OCI-LY1 (cell line): Measurements from ENCODE around the gene PDE4D.

ENCODE experiments used
- H2AFZ ChIP-seq: fragments of 200-600 bp; sonication (generic), shearing (Covaris generic); 2 replicates; pipeline ENCODE4 v1.6.0; 2014; ENCODE audit warnings: antibody characterized with exemption, mild to moderate bottlenecking, low read length
- H3F3A ChIP-seq: fragments of 200-600 bp; sonication (generic), shearing (Covaris generic); 2 replicates; pipeline ENCODE4 v1.6.0; 2014; ENCODE audit warnings: mild to moderate bottlenecking, antibody characterized with exemption, low read length, moderate library complexity; ENCODE audit not compliant: insufficient read depth
- H3K27ac ChIP-seq: fragments of 200-600 bp; sonication (generic); 2 replicates; pipeline ENCODE4 v1.5.1; 2014; ENCODE audit warnings: low read length, mixed run types, mild to moderate bottlenecking, low read depth; ENCODE audit not compliant: poor library complexity, severe bottlenecking
- H3K27me3 ChIP-seq: fragments of 200-600 bp; sonication (generic); 2 replicates; pipeline ENCODE4 v1.6.0; 2014; ENCODE audit warnings: antibody characterized with exemption, mild to moderate bottlenecking, low read length, moderate library complexity; ENCODE audit not compliant: insufficient read depth
- H3K36me3 ChIP-seq: fragments of 200-600 bp; sonication (generic); 2 replicates; pipeline ENCODE4 v1.6.1; 2014; ENCODE audit warnings: mild to moderate bottlenecking, antibody characterized with exemption, low read length, moderate library complexity, mixed read lengths; ENCODE audit not compliant: insufficient read depth
- H3K4me1 ChIP-seq: fragments of 200-600 bp; sonication (generic); 2 replicates; pipeline ENCODE4 v1.5.1; 2014; ENCODE audit warnings: mild to moderate bottlenecking, low read length, moderate library complexity; ENCODE audit not compliant: insufficient read depth, severe bottlenecking
- H3K4me2 ChIP-seq: fragments of 200-600 bp; sonication (generic), shearing (Covaris generic); 2 replicates; pipeline ENCODE4 v1.6.1; 2014; ENCODE audit warnings: low read length
- H3K4me3 ChIP-seq: fragments of 200-600 bp; sonication (generic); 2 replicates; pipeline ENCODE4 v1.5.1; 2014; ENCODE audit warnings: low read length, low read depth, mild to moderate bottlenecking, mixed read lengths; ENCODE audit not compliant: poor library complexity, severe bottlenecking
- H3K79me2 ChIP-seq: fragments of 200-600 bp; shearing (Covaris generic); 2 replicates; pipeline ENCODE4 v1.6.1; 2016; ENCODE audit warnings: mixed run types, low read length, mixed read lengths; ENCODE audit not compliant: insufficient read depth
- H3K9ac ChIP-seq: fragments of 200-600 bp; sonication (generic), shearing (Covaris generic); 2 replicates; pipeline ENCODE4 v1.6.1; 2014; ENCODE audit warnings: mild to moderate bottlenecking, low read length, mixed read lengths
- H3K9me2 ChIP-seq: fragments of 200-600 bp; sonication (generic), shearing (Covaris generic); 2 replicates; pipeline ENCODE4 v1.6.1; 2014; ENCODE audit warnings: low read depth, mild to moderate bottlenecking, low read length, mixed read lengths
- H3K9me3 ChIP-seq: fragments of 200-600 bp; shearing (Covaris generic); 2 replicates; pipeline ENCODE4 v1.6.1; 2014; ENCODE audit warnings: low read length, mixed read lengths
- H4K20me1 ChIP-seq: fragments of 200-600 bp; sonication (generic), shearing (Covaris generic); 2 replicates; pipeline ENCODE4 v1.6.0; 2016; ENCODE audit warnings: mild to moderate bottlenecking, low read length; ENCODE audit not compliant: insufficient read depth
- EZH2 ChIP-seq: fragments of 200-600 bp; sonication (generic), shearing (Covaris generic); IDR thresholded peaks from 2 replicates; pipeline ENCODE4 v1.8.0; 2017; ENCODE audit warnings: borderline replicate concordance, mixed run types, mild to moderate bottlenecking, antibody characterized with exemption, low read length, moderate library complexity, mixed read lengths
- TF ChIP-seq, protein P1 (sequence below): fragments of 200-600 bp; sonication (generic), shearing (Covaris generic); IDR thresholded peaks from 2 replicates; pipeline ENCODE4 v1.5.1; 2017; ENCODE audit warnings: mild to moderate bottlenecking, antibody characterized with exemption, low read length, moderate library complexity, mixed read lengths

The PDE4D gene

DNA sequence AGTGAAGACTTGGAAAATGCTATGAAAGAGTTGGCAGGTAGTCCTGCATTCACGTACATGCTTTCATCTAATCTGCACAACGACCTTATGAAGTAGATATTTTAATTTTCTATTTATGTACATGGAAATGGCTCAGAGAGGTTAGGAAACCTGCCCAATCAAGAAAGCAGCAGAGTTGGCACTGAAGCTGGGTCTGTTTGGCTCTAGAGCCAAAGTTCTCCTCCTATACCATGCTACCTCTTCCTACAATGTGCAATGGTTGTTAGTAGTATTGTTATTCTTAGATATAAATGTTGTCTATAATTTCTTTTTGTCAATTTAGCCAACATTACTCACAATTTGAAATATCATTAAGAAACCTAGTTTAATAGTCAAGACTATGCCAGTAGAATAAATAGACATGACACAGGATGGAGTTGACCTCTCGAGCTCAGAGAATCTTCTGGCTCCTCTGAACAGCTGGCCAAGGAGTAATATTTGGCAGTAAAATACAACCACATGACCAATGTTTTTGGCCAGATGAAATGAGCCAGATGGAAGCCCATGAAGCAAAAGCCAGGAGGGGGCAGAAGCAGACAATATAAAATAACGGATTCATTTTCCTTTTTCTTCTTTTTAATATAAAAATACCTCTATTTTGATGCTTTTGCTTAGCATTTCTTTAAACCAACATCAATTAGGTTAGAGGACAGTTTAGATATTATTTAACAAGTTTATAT lies 542.3 kb downstream of the PDE4D start:
- Histone ChIP-seq H3K79me2 (no peaks in the 10 kb centered on the region), H3K9me2 (no peaks in the 10 kb centered on the region), H2AFZ (no peak overlapping the region), H3K9ac (no peak overlapping the region), H3K36me3 (no peaks in the 10 kb centered on the region), H3K27me3 (no peaks in the 10 kb centered on the region), H3K4me1 (no peaks in the 10 kb centered on the region), H4K20me1 (no peaks in the 10 kb centered on the region), H3F3A (no peaks in the 10 kb centered on the region), H3K9me3 (no peaks in the 10 kb centered on the region), H3K4me3 (no peak overlapping the region), H3K4me2 (no peak overlapping the region), H3K27ac (no peak overlapping the region)
- no peak for TF ChIP-seq EZH2
- TF ChIP-seq, protein P1, sequence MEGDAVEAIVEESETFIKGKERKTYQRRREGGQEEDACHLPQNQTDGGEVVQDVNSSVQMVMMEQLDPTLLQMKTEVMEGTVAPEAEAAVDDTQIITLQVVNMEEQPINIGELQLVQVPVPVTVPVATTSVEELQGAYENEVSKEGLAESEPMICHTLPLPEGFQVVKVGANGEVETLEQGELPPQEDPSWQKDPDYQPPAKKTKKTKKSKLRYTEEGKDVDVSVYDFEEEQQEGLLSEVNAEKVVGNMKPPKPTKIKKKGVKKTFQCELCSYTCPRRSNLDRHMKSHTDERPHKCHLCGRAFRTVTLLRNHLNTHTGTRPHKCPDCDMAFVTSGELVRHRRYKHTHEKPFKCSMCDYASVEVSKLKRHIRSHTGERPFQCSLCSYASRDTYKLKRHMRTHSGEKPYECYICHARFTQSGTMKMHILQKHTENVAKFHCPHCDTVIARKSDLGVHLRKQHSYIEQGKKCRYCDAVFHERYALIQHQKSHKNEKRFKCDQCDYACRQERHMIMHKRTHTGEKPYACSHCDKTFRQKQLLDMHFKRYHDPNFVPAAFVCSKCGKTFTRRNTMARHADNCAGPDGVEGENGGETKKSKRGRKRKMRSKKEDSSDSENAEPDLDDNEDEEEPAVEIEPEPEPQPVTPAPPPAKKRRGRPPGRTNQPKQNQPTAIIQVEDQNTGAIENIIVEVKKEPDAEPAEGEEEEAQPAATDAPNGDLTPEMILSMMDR: no peak

DNA sequence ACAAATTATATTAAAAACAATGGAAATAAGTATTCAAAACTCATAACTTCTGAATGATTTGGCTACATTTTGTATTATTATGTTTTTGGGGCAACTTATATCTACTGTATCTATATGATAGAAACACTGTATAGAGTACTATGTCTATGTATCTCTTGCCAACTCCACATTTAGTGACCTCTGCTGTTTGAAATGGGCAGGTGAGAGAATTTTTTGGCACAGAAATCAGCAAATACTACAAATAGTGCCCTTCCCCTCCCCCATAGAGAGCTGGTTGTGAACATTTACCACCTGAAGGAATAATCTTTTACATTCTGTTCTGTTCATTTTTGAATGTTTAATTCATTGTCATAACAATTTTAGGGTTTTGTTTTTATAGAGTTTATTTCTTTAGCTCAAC lies 545.3 kb downstream of the PDE4D start:
- Histone ChIP-seq H3K9me2 (no peaks in the 10 kb centered on the region), H3K27ac (no peak overlapping the region), H3K27me3 (no peaks in the 10 kb centered on the region), H3K9ac (no peak overlapping the region), H3K36me3 (no peaks in the 10 kb centered on the region), H2AFZ (no peak overlapping the region), H3K79me2 (no peaks in the 10 kb centered on the region), H3F3A (no peaks in the 10 kb centered on the region), H3K4me1 (no peaks in the 10 kb centered on the region), H3K9me3 (no peaks in the 10 kb centered on the region), H3K4me3 (no peak overlapping the region), H4K20me1 (no peaks in the 10 kb centered on the region), H3K4me2 (no peak overlapping the region)
- no peak for TF ChIP-seq EZH2
- TF ChIP-seq, protein P1: no peak

DNA sequence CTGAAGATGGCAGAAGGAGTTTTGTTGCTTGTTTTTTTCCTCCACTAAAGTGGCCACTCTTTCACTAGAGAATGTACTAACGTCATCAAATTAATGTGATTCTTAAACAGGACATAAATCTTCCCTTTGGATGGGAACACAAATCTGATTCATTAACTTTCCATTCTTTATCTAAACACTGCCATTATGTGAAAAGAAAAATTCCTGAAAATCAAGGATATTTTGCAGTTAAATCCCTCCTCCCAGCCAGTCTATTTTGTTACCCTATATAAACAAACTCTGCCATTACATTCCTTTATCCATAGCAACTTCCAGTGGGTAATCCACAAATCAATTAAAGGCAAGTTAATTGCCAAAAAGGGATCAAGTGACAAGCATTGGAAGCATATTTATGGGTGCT lies 546.5 kb downstream of the PDE4D start:
- TF ChIP-seq, protein P1: no peak
- no peak for TF ChIP-seq EZH2
- no peaks in the 10 kb centered on the region for H3K27me3 ChIP-seq
- no peak overlapping the region for H3K4me2 ChIP-seq
- H3K9me2 ChIP-seq: no peaks in the 10 kb centered on the region
- H3K9me3 ChIP-seq: no peaks in the 10 kb centered on the region
- no peak overlapping the region for H3K9ac ChIP-seq
- no peaks in the 10 kb centered on the region for H3K79me2 ChIP-seq
- H3K27ac ChIP-seq: no peak overlapping the region
- no peak overlapping the region for H3K4me3 ChIP-seq
- H2AFZ ChIP-seq: no peak overlapping the region
- H3K4me1 ChIP-seq: no peaks in the 10 kb centered on the region
- no peaks in the 10 kb centered on the region for H3F3A ChIP-seq
- H3K36me3 ChIP-seq: no peaks in the 10 kb centered on the region
- no peaks in the 10 kb centered on the region for H4K20me1 ChIP-seq
